Occipital lobe (tissue), 2 donors: ENCODE results near the gene ZNF84. TPM values are rescaled to one million over a fixed set of nuclear protein-coding genes. Genes with fewer than 3 reads are reported as not detected.

Source experiments
- small RNA-seq: library from RNA; depleted of rRNA; stranded (forward); fragments of <200 nt; gene quantifications from one replicate; pipeline ENCODE3, GENCODE V24; 2014
- total RNA-seq: library from RNA; depleted of rRNA; stranded (reverse); fragments of >200 nt; gene quantifications from one replicate; pipeline ENCODE4 v1.2.3, GENCODE V29; 2014

ZNF84 gene
- total RNA-seq, 1 donor from 2014 or later, result 152 TPM

Small RNA genes lying within 50 kb of the gene (small RNA-seq; reads per million reads assigned to genes)
- gene RNU4ATAC12P, result not detected

Other genes starting within 250 kb of the ZNF84 start
- 59.3 TPM for gene GOLGA3, start 208.6 kb upstream of the ZNF84 start, total RNA-seq
- gene CHFR, start 149.9 kb upstream of the ZNF84 start, total RNA-seq, result 29.6 TPM
- gene ZNF605, start 81.2 kb upstream of the ZNF84 start, total RNA-seq, result 24.0 TPM
- 17.8 TPM for gene ZNF26, start 51.1 kb upstream of the ZNF84 start, total RNA-seq
- gene ZNF140, start 43.4 kb downstream of the ZNF84 start, total RNA-seq, result 51.3 TPM
- gene ZNF891, start 92.8 kb downstream of the ZNF84 start, total RNA-seq, result 9.7 TPM
- gene ZNF10, start 93.1 kb downstream of the ZNF84 start, total RNA-seq, result 43.7 TPM
- gene ZNF268, start 144.0 kb downstream of the ZNF84 start, total RNA-seq, result 38.7 TPM
- not detected for gene ANHX, start 198.4 kb downstream of the ZNF84 start, total RNA-seq